ENCODE results near the gene MTMR6.

Gene MTMR6

GRCh38 chr13:25276748-25277147, 10.5 kb downstream of the MTMR6 start:
- no peak for DNase-seq

- no peak for DNase-seq
Observed at GRCh38 chr13:25268561-25268960, 18.7 kb downstream of the MTMR6 start.

GRCh38 chr13:25267715-25268114, 19.6 kb downstream of the MTMR6 start:
- no peak for DNase-seq

- DNase-seq: no peak
Observed at GRCh38 chr13:25266706-25267105, 20.6 kb downstream of the MTMR6 start.

GRCh38 chr13:25262261-25262660, 25.0 kb downstream of the MTMR6 start:
- no peak for DNase-seq

- DNase-seq: no peak
Observed at GRCh38 chr13:25253702-25254101, 33.6 kb downstream of the MTMR6 start.

- no peak for DNase-seq
Observed at GRCh38 chr13:25252752-25253151, 34.5 kb downstream of the MTMR6 start.

GRCh38 chr13:25252225-25252624, 35.1 kb downstream of the MTMR6 start:
- no peak for DNase-seq

- DNase-seq: no peak
Observed at GRCh38 chr13:25249001-25249543, 38.2 kb downstream of the MTMR6 start.

- no peak for DNase-seq
Observed at GRCh38 chr13:25248071-25248470, 39.2 kb downstream of the MTMR6 start.

- DNase-seq: no peak
Observed at GRCh38 chr13:25247360-25247759, 39.9 kb downstream of the MTMR6 start.

GRCh38 chr13:25244123-25244522, 43.2 kb downstream of the MTMR6 start:
- no peak for DNase-seq

- no peak for DNase-seq
Observed at GRCh38 chr13:25242956-25243355, 44.3 kb downstream of the MTMR6 start.

GRCh38 chr13:25241007-25241406, 46.3 kb downstream of the MTMR6 start:
- no peak for DNase-seq

- DNase-seq: no peak
Observed at GRCh38 chr13:25237083-25237482, 50.2 kb downstream of the MTMR6 start.

- DNase-seq: no peak
Observed at GRCh38 chr13:25233861-25234260, 53.4 kb downstream of the MTMR6 start.

- peak; percentile 36 to 43 for DNase-seq
Observed at GRCh38 chr13:25232937-25233515, 54.3 kb downstream of the MTMR6 start.

GRCh38 chr13:25231517-25231916, 55.8 kb downstream of the MTMR6 start:
- no peak for DNase-seq

GRCh38 chr13:25227690-25228089, 59.6 kb downstream of the MTMR6 start:
- DNase-seq: no peak

GRCh38 chr13:25225970-25226369, 61.3 kb downstream of the MTMR6 start:
- DNase-seq: no peak

GRCh38 chr13:25224151-25224550, 63.1 kb downstream of the MTMR6 start:
- DNase-seq: no peak

- DNase-seq: no peak
Observed at GRCh38 chr13:25222740-25223139, 64.5 kb downstream of the MTMR6 start.

- no peak for DNase-seq
Observed at GRCh38 chr13:25218019-25218418, 69.3 kb downstream of the MTMR6 start.

GRCh38 chr13:25217023-25217885, 70.0 kb downstream of the MTMR6 start:
- DNase-seq: no peak

- DNase-seq: no peak
Observed at GRCh38 chr13:25215253-25215575, 72.1 kb downstream of the MTMR6 start.

Data from SHP77 (cell line).